ENCODE measurements around the gene KIAA1217.

GRCh38 chr10:24261627-24262026 is 52.7 kb downstream of the KIAA1217 start:
- no peak for TF ChIP-seq POLR2AphosphoS5 (IDR thresholded peaks at IDR 0.05; ENCODE audit: low read depth, low read length)
- TF ChIP-seq RAD21 (IDR thresholded peaks at IDR 0.05 in 1 of 2, conservative IDR thresholded peaks at IDR 0.05 in 1 of 2; ENCODE audit: low read depth in 2 of 2, low read length in 2 of 2), result no peak
- TF ChIP-seq SRF (IDR thresholded peaks at IDR 0.05; ENCODE audit: low read depth, low read length), result no peak
- TF ChIP-seq POLR2A (IDR thresholded peaks at IDR 0.05; ENCODE audit: control extremely low read depth in 1 of 2, low read depth in 2 of 2, low read length in 2 of 2), result no peak
- TF ChIP-seq BCL11A (IDR thresholded peaks at IDR 0.05; ENCODE audit: low read depth in 2 of 2, low read length in 2 of 2), result no peak
- TF ChIP-seq ZNF274 (IDR thresholded peaks at IDR 0.05; ENCODE audit: borderline replicate concordance, extremely low read depth, low read length), result no peak
- no peak for TF ChIP-seq TCF12 (IDR thresholded peaks at IDR 0.05; ENCODE audit: low read depth, low read length)
- no peak for TF ChIP-seq CTCF (IDR thresholded peaks at IDR 0.05; ENCODE audit: control extremely low read depth in 1 of 3, insufficient read depth in 1 of 3, low read depth in 1 of 3, low read length in 3 of 3)

Data from H1 (cell line).